HG02885 (cell line): ENCODE measurements around the gene ATF2.
A peak's percentile ranks its signal among the peaks of the same experiment; 100 is the strongest.

Experiments used
- ATAC-seq: cut with Tn5 transposase; IDR thresholded peaks from one replicate; pipeline ENCODE4 v1.9.1; 2021; ENCODE audit warnings: mild to moderate bottlenecking; ENCODE audit not compliant: unreplicated experiment, poor library complexity

ATF2 gene, protein sequence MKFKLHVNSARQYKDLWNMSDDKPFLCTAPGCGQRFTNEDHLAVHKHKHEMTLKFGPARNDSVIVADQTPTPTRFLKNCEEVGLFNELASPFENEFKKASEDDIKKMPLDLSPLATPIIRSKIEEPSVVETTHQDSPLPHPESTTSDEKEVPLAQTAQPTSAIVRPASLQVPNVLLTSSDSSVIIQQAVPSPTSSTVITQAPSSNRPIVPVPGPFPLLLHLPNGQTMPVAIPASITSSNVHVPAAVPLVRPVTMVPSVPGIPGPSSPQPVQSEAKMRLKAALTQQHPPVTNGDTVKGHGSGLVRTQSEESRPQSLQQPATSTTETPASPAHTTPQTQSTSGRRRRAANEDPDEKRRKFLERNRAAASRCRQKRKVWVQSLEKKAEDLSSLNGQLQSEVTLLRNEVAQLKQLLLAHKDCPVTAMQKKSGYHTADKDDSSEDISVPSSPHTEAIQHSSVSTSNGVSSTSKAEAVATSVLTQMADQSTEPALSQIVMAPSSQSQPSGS

DNA sequence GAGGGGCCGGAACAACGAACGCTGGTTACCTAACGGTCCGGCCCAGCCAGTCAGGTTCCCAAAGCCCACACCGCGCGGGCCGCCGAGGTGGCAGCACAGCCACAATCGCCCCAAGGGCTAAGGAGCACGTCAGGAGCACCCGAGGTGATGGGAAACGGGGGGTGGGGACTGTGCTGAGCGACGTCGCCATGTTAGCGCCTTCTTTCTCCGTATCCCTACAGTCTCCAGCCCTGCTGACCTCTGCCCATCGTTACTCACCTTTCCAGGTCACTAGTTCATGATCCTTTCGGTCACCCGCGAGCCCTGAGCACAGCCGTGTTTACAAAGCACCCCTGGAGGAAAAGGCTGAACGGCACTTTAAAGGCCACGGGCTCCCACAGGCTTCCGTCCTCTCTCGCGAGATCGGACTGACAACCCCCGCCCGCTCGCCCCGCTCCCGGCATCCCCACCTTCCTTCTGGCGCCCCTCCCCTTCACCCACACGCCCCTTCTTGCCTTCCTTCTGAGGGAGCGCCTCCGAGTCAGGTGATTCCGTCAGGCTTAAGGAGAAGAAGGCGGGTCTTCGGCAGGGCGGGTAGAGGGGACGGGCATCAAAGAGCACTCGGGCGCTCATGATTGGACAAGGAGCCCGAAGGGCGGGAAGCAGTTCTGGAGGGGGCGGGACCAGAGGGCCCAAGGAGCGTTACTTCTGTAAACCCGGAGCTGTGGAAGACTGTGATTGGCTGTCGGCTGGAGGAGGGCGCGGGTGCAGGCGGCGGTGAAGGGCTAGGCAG is at the start of gene ATF2:
ATF2 (minus strand) TSS at position 412 of the 772 bp plus-strand sequence. CDS start 31,760 bp downstream, outside the sequence.
- ATAC-seq = peak; percentile 95

DNA sequence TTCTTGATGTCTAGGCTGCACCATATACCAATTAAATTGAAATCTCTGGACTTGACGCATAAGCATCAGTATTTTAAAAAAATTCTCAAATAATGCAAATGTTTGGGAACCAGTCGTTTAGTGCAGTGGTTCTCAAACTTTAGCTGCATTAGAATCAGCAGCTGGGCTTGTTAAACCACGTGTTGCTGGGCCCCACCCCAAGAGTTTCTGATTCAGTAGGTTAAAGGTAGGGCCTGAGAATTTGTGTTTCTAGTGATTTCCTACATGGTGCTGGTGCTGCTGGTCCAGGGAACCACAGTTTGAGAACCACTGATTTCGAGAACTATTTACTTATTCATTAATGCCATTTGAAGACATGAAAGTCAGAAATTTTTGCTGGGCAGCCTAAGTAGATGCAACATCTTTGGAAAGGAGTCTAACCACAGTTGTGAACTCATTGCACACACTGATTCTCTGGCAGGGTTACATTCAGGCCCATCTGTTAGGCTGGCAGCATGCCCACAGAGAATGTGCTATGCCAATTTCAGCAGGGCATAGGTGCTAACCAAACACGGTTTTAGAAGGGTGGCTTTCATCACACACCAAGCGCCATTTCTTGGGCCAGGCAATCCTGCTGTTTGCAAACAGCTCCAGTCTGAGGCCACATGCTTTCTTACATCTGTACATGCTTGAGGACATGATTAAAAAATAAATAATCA is 39.9 kb upstream of the ATF2 start:
- ATAC-seq = no peak

GRCh38 chr2:175206866-175207265 is 38.9 kb upstream of the ATF2 start:
- no peak for ATAC-seq

DNA sequence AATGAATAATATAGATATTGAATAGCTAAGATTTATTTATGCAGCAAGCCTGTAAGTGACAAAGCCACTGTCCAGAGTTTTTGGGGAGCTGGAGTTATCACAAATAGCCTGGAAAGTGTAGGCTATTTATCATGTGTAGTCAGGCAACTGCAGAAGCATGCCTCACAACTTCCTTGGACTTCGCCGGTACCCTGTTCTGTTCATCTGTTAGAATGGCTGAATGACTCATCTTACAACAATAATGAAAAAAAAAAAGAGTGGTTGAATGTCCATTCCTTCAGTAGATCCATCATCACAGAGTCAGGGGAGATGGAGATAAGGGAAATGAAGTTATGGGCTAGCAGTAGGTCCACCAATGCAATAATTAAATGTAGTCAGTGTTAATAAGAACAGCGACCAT is 37.5 kb upstream of the ATF2 start:
- no peak for ATAC-seq

GRCh38 chr2:175203621-175204496 is 35.9 kb upstream of the ATF2 start:
- peak; percentile 94 for ATAC-seq

DNA sequence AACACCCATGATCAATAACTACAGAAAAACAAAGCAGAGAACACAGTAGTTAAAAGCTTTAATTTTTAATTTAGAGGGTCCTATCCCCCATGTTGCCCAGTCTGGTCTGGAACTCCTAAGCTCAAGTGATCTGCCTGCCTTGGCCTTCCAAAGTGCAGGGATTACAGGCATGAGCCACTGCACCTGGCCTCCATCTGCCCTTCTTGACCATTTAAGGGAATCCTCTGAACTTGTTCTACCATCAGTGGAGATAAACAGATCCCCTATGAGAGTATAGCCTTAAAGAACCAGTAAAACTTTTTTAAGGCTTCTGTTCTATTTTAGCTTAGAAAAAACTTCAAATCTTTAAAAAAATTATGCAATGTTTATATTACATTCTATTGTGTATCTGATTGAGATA is 27.0 kb upstream of the ATF2 start:
- no peak for ATAC-seq

DNA sequence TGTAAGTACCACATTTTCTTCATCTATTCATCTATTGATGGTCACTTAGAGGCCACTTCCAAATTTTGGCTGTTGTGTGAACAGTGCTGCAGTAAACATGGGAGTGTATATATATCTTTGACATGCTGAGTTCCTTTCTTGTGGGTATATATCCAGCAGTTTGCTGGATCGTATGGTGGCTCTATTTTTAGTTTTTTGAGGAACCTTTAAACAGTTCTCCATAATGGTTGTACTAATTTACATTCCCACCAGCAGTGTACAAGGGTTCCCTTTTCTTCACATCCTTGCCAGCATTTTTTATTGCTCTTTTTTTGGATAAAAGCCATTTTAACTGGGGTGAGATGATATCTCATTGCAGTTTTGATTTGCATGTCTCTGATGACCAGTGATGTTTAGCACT is 20.8 kb upstream of the ATF2 start:
- no peak for ATAC-seq

DNA sequence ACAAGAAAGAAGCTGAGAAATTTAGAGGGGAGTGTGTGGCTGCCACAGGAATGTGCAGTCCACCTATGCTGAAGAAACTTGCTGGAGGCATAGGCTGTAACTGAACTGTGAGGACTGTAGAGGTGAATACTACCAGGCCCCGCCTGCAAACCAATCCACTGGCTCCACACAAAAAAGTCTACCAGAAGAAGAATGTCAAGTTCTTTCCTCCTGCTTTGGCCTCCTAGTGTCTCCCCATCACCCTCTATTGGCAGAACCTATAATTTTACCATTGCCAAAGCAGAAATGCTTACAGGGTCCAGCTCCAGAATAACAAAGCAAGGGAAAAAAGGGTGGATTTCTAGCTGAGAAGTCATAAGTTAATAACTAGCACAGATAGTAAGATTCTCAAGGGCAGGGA is 19.4 kb upstream of the ATF2 start:
- ATAC-seq = no peak

DNA sequence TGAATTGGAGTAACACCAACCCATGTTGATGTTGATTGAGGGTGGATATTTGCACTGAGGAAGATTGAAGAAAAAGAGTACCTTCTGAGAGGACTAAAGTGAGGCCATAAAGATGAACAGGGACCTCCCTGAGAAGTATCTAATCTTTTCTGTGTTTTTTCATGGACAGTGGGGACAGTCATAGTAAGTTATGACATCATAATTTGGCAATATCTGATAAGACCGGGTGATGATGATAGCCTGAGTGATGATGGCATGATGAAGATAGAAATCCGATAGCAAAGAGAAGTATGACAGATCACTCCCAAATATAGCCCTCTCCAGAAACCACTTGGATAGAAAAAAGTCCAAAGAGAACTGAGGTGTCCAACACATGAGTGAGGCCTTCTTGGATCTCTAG is 15.7 kb upstream of the ATF2 start:
- ATAC-seq = no peak

GRCh38 chr2:175181877-175182308 is 13.9 kb upstream of the ATF2 start:
- ATAC-seq = no peak

DNA sequence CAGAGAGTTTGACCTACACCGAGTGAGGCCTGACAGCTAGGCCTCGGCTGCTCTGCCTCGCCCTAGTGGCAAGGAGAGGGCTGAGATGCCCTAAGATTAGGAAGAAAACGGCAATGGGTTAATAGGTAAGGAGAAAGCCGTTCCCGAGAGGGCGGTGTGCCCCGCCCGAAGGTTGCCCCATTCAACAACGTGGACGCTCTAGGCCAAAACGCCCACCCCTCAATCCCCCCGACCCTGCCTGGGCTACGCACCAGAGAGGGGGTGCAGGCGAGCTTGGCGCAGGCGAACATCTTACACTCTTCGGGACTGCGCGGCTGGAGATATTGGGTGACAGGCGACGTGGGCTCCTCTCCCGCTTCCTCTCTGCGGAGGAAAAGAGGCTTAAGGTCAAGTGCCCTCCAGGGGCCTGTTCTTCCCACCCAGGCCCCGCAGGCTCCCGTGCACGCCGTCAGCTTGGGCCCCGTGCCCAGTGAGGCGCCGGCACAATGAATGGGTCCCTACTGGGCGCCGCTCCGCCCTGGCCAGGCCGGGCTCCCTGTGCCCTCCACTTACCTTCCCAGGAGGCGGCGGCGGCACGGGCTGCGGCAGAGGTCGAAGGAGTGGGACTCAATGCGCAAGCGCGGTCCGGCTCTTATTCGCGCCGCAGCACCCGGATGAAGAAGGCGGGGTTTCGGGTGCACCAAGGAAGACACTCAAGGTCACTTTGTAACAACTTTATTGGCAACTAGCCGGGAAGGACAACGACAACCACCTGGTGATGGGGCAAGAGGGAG is 13.3 kb upstream of the ATF2 start, which contains the start of gene ATP5MC3:
ATP5MC3 (minus strand) TSS at position 607 of the 773 bp plus-strand sequence; CDS start at position 290, 317 bp downstream.
- peak; percentile 85 for ATAC-seq

GRCh38 chr2:175180701-175181103 is 12.7 kb upstream of the ATF2 start:
- peak; percentile 69 for ATAC-seq

DNA sequence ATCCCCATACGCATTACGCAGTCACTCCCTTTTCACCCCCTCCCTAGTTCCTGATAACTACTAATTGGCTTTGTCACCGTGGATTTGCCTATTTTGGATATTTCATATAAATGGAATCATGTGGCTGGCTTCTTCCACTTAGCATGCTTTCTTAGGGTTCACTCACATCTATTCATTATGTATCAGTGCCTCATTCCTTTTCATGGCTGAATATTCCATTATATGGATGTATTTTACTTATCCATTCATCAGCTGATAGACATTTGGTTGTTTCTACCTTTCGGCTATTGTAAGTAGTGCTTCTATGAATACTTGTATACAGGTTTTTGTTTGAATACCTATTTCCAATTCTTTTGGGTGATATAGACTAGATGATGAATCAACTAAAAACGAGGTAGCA is 8.6 kb upstream of the ATF2 start:
- no peak for ATAC-seq

DNA sequence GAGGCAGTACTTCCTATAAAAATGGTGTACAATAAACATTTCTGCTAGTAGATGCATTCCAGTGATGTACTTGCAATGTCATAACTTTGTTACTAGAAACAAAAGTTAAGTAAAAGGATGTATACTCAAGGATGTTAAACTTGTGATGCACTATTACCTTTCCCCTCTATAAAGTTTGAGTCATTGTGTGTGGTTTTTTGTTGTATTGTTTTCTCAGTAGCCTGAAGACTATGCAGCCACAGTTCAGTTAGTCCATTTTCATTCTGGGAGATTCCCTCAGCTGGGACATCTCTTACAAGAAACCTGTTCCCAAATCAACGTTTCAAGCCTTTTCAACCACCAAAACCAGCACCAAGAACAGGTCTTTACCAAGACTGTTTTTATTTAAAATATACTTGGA is 7.9 kb upstream of the ATF2 start:
- ATAC-seq = no peak

DNA sequence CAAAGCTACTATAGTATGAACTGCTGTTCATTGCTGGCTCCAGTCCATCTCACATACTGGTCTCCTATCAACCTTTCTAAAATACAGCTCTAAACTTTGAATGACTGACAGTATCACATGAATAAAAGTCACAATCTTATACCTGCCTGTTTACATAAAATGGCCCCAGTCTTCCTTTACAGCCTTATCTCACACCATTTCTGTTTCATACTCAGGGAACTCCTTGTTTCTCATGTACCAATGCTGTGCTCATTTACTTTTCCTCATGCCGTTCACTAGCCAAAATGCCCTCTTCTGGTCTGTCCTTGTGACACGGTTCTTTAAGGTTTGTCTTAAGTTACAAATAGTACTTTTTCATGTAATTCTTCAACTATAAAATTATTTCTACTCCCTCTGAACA is 7.3 kb upstream of the ATF2 start:
- no peak for ATAC-seq

GRCh38 chr2:175170659-175171304 is 2.8 kb upstream of the ATF2 start:
- no peak for ATAC-seq

DNA sequence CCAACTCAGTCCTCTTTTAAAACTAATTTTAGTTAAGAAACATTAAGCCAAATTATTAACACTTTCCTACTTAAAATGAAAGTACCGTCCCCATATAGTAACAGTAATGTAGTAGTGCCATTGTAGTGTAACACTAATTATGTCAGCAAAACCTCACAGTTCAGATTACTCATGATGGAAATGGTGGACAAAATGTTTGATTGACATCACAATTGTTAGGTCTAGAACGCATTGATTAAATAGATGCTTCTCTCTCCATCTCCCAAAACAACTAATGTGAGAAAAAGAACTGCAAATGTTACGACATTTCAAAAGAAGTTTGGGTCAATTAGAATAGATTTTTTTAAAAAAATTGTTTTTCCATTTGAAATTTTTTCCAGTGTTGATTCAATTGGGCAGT is 1.2 kb upstream of the ATF2 start:
- ATAC-seq = no peak

DNA sequence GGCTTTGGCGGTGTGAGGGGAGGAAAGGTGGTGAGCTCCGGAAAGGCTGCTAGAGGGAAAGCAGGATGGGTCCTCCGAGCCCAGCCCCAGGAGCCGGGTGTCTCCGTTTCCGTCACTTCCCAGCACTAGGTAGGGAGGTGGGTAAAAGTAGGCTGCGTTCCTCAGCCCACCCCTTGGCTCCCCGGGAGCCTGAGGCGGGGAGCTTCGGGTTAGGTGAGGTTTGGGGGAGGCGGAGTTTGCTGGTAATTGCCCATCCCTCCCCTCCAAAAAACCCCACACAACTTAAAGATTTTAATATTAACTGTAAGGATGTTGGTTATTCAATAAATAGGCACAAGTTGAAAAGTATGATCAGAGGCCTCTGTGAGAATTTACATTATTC is 552 bp upstream of the ATF2 start:
- ATAC-seq = peak; percentile 29
